HepG2 (cell line): ENCODE results near the gene TM9SF4. TPM values are rescaled to one million over a fixed set of nuclear protein-coding genes. Genes with fewer than 3 reads are reported as not detected.

Experiments used
- SMAD1 ChIP-seq: sonication (generic); formaldehyde crosslinking; IDR thresholded peaks from 2 replicates; pipeline ENCODE4 v1.4.0; 2020; ENCODE audit warnings: missing genetic modification reagents, low read depth, mild to moderate bottlenecking, borderline replicate concordance
- TBX2 ChIP-seq: sonication (generic); formaldehyde crosslinking; IDR thresholded peaks from 2 replicates; pipeline ENCODE4 v1.5.0; 2020; ENCODE audit warnings: missing genetic modification reagents, mild to moderate bottlenecking, borderline replicate concordance
- TEAD2 ChIP-seq: sonication (generic); formaldehyde crosslinking; IDR thresholded peaks from 2 replicates; pipeline ENCODE4 v1.9.0; 2021; ENCODE audit warnings: missing genetic modification reagents
- ZNF180 ChIP-seq: sonication (generic); formaldehyde crosslinking; IDR thresholded peaks from 2 replicates; pipeline ENCODE4 v1.4.0; 2020; ENCODE audit warnings: low read depth, missing genetic modification reagents, borderline replicate concordance
- ZNF33B ChIP-seq: sonication (generic); formaldehyde crosslinking; IDR thresholded peaks from 2 replicates; pipeline ENCODE4 v1.5.1; 2020; ENCODE audit warnings: mild to moderate bottlenecking, missing genetic modification reagents
- ZNF563 ChIP-seq: sonication (generic); formaldehyde crosslinking; IDR thresholded peaks from 2 replicates; pipeline ENCODE4 v1.8.0; 2022; ENCODE audit warnings: mild to moderate bottlenecking, moderate library complexity, missing genetic modification reagents
- polyA plus RNA-seq, 8 experiments: library from polyadenylated mRNA; depleted of rRNA in 3 of 8; stranded (reverse) in 7 of 8; unstranded in 1 of 8; fragments of >200 nt; fragmentation: Illumina TruSeq in 4 of 8; extraction: Trizol in 4 of 8; gene quantifications; 2 replicates each; pipeline versions ENCODE4 v1.2.1 to v1.2.3, GENCODE V29; 2011 to 2016; ENCODE audit warnings: low read depth in 4 of 8, missing spikeins in 1 of 8, mixed read lengths in 1 of 8; ENCODE audit not compliant: insufficient read depth in 1 of 8
- total RNA-seq, 5 experiments: library from RNA; depleted of rRNA; stranded (reverse); fragments of >200 nt; fragmentation: Illumina TruSeq; extraction: Trizol; gene quantifications; 2 replicates each; pipeline ENCODE4 v1.2.3, GENCODE V29; 2016; ENCODE audit warnings: low read depth in 1 of 5
- TF ChIP-seq, protein P1 (sequence below): sonication (generic); formaldehyde crosslinking; IDR thresholded peaks from 2 replicates; pipeline ENCODE4 v1.4.0; 2020; ENCODE audit warnings: missing genetic modification reagents
- TF ChIP-seq, protein P2 (sequence below), 2 experiments: sonication (generic) in 1 of 2; formaldehyde crosslinking in 1 of 2; IDR thresholded peaks; 2 replicates each; pipeline versions ENCODE4 v1.5.1 to v1.6.1; 2011 to 2020; ENCODE audit warnings: borderline replicate concordance in 1 of 2, low read depth in 1 of 2, low read length in 1 of 2, mild to moderate bottlenecking in 1 of 2, missing genetic modification reagents in 1 of 2, moderate library complexity in 1 of 2
- TF ChIP-seq, protein P3 (sequence below): sonication (generic); formaldehyde crosslinking; IDR thresholded peaks from 2 replicates; pipeline ENCODE4 v1.4.0; 2020; ENCODE audit warnings: missing genetic modification reagents
- TF ChIP-seq, protein P4 (sequence below): sonication (generic); formaldehyde crosslinking; IDR thresholded peaks from 2 replicates; pipeline ENCODE4 v1.4.0; 2020; ENCODE audit warnings: missing genetic modification reagents, borderline replicate concordance
- TF ChIP-seq, protein P5 (sequence below): IDR thresholded peaks from 2 replicates; pipeline ENCODE4 v1.6.1; 2016; ENCODE audit warnings: missing compliant biosample characterization, missing genetic modification reagents, borderline replicate concordance

The TM9SF4 gene
- total and polyA plus RNA-seq, 2 of the 13 experiments (the other 11 are each of a cell fraction or from before 2014, with no cell fraction given), result 53.5 to 171 TPM

DNA sequence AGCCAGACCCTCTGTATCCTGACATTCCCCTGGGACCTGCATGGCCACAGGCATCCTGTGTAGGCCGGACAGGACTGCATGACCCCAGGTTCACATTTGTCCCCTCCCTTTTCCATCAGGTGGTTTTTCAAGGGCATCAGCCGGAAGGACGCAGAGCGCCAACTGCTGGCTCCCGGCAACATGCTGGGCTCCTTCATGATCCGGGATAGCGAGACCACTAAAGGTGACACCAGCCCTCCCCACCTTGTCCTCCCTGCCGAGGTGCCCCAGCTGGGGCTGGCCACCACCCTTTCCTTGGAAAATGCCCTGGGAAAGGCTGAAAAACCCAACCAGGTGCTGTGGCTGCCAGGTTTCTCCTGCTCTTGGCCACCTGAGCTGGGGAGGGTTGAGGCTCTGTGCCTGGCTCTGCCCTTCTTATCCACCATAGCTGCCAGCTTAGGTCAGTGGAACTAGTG lies 29.8 kb upstream of the TM9SF4 start (continued):
- TF ChIP-seq, protein P1, sequence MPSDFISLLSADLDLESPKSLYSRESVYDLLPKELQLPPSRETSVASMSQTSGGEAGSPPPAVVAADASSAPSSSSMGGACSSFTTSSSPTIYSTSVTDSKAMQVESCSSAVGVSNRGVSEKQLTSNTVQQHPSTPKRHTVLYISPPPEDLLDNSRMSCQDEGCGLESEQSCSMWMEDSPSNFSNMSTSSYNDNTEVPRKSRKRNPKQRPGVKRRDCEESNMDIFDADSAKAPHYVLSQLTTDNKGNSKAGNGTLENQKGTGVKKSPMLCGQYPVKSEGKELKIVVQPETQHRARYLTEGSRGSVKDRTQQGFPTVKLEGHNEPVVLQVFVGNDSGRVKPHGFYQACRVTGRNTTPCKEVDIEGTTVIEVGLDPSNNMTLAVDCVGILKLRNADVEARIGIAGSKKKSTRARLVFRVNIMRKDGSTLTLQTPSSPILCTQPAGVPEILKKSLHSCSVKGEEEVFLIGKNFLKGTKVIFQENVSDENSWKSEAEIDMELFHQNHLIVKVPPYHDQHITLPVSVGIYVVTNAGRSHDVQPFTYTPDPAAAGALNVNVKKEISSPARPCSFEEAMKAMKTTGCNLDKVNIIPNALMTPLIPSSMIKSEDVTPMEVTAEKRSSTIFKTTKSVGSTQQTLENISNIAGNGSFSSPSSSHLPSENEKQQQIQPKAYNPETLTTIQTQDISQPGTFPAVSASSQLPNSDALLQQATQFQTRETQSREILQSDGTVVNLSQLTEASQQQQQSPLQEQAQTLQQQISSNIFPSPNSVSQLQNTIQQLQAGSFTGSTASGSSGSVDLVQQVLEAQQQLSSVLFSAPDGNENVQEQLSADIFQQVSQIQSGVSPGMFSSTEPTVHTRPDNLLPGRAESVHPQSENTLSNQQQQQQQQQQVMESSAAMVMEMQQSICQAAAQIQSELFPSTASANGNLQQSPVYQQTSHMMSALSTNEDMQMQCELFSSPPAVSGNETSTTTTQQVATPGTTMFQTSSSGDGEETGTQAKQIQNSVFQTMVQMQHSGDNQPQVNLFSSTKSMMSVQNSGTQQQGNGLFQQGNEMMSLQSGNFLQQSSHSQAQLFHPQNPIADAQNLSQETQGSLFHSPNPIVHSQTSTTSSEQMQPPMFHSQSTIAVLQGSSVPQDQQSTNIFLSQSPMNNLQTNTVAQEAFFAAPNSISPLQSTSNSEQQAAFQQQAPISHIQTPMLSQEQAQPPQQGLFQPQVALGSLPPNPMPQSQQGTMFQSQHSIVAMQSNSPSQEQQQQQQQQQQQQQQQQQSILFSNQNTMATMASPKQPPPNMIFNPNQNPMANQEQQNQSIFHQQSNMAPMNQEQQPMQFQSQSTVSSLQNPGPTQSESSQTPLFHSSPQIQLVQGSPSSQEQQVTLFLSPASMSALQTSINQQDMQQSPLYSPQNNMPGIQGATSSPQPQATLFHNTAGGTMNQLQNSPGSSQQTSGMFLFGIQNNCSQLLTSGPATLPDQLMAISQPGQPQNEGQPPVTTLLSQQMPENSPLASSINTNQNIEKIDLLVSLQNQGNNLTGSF, result no peak
- TF ChIP-seq SMAD1 (0 out of 2 replicates have a peak, but pooled peaks have one; percentile 50), ZNF33B (CRISPR knock-in tag) (0 out of 2 replicates have a peak, but pooled peaks have one; percentile 70), ZNF563 (peak; percentile 73), ZNF180 (CRISPR knock-in tag) (no peak), TEAD2 (CRISPR knock-in tag) (no peak), TBX2 (CRISPR knock-in tag) (peak; percentile 61; the same call in 1 of the 2 replicates)
- TF ChIP-seq, protein P2, sequence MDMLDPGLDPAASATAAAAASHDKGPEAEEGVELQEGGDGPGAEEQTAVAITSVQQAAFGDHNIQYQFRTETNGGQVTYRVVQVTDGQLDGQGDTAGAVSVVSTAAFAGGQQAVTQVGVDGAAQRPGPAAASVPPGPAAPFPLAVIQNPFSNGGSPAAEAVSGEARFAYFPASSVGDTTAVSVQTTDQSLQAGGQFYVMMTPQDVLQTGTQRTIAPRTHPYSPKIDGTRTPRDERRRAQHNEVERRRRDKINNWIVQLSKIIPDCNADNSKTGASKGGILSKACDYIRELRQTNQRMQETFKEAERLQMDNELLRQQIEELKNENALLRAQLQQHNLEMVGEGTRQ (IDR thresholded peaks at IDR 0.05; ENCODE audit: low read depth, low read length), result no peak
- TF ChIP-seq, protein P2 (CRISPR knock-in tag; IDR thresholded peaks at IDR 0.05; ENCODE audit: borderline replicate concordance), result peak; percentile 46; the same call in 1 of the 2 replicates
- TF ChIP-seq, protein P3, sequence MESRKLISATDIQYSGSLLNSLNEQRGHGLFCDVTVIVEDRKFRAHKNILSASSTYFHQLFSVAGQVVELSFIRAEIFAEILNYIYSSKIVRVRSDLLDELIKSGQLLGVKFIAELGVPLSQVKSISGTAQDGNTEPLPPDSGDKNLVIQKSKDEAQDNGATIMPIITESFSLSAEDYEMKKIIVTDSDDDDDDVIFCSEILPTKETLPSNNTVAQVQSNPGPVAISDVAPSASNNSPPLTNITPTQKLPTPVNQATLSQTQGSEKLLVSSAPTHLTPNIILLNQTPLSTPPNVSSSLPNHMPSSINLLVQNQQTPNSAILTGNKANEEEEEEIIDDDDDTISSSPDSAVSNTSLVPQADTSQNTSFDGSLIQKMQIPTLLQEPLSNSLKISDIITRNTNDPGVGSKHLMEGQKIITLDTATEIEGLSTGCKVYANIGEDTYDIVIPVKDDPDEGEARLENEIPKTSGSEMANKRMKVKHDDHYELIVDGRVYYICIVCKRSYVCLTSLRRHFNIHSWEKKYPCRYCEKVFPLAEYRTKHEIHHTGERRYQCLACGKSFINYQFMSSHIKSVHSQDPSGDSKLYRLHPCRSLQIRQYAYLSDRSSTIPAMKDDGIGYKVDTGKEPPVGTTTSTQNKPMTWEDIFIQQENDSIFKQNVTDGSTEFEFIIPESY (CRISPR knock-in tag), result no peak
- TF ChIP-seq, protein P4, sequence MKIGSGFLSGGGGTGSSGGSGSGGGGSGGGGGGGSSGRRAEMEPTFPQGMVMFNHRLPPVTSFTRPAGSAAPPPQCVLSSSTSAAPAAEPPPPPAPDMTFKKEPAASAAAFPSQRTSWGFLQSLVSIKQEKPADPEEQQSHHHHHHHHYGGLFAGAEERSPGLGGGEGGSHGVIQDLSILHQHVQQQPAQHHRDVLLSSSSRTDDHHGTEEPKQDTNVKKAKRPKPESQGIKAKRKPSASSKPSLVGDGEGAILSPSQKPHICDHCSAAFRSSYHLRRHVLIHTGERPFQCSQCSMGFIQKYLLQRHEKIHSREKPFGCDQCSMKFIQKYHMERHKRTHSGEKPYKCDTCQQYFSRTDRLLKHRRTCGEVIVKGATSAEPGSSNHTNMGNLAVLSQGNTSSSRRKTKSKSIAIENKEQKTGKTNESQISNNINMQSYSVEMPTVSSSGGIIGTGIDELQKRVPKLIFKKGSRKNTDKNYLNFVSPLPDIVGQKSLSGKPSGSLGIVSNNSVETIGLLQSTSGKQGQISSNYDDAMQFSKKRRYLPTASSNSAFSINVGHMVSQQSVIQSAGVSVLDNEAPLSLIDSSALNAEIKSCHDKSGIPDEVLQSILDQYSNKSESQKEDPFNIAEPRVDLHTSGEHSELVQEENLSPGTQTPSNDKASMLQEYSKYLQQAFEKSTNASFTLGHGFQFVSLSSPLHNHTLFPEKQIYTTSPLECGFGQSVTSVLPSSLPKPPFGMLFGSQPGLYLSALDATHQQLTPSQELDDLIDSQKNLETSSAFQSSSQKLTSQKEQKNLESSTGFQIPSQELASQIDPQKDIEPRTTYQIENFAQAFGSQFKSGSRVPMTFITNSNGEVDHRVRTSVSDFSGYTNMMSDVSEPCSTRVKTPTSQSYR, result no peak
- TF ChIP-seq, protein P5, sequence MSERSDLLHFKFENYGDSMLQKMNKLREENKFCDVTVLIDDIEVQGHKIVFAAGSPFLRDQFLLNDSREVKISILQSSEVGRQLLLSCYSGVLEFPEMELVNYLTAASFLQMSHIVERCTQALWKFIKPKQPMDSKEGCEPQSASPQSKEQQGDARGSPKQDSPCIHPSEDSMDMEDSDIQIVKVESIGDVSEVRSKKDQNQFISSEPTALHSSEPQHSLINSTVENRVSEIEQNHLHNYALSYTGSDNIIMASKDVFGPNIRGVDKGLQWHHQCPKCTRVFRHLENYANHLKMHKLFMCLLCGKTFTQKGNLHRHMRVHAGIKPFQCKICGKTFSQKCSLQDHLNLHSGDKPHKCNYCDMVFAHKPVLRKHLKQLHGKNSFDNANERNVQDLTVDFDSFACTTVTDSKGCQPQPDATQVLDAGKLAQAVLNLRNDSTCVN (CRISPR knock-in tag), result no peak
